ENCODE data around the gene CUL3.

CUL3 gene

DNA sequence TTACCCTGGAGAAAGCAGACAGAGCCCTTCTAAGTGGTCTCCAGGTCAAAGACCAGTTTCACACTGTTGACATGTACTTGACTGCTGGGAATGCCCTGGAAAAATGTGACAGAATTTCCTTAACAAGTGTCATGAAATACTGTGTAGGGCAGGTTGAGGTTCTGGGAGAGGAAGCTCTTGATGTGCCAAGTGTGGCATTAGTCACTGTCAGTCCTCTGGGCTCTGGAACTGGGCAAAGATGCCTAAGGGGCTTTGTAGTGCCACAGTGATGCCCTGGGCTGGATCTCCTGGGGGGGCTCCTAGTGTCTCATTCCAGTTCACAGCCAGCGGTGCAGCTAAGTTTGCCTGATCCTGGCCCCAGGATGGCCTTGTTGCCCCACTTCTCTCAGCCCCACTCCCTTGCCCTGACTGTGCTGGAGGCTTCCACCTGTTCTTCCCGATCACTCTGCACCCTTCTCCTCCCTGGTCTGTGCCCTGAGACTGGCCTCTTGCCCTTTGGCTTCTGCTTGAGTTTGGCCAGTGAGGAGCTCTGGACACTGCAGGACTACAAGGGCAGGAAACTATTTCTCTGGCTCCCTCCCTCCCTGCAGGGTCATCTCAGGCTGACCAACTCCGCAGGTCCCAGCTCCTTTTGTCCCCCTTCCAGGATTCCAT is 156.2 kb downstream of the CUL3 start:
- no peaks in the 10 kb centered on the region for H3K4me1 ChIP-seq (ENCODE audit: control insufficient read depth, insufficient read depth, low read length, unreplicated experiment)
- H3K27ac ChIP-seq (ENCODE audit: low read depth, low read length) = no peak overlapping the region
- H3K36me3 ChIP-seq (ENCODE audit: insufficient read depth, low read length) = no peaks in the 10 kb centered on the region
- H3K79me2 ChIP-seq (ENCODE audit: control insufficient read depth, insufficient read depth, low read length, unreplicated experiment) = no peaks in the 10 kb centered on the region
- H2AFZ ChIP-seq (ENCODE audit: low read length, unreplicated experiment) = no peak overlapping the region
- no peak overlapping the region for H3K4me3 ChIP-seq (ENCODE audit: low read depth, low read length)
- H3K27me3 ChIP-seq (ENCODE audit: insufficient read depth, low read length) = no peaks in the 10 kb centered on the region

GRCh38 chr2:224427471-224427870 is 157.7 kb downstream of the CUL3 start:
- no peaks in the 10 kb centered on the region for H3K4me1 ChIP-seq (ENCODE audit: control insufficient read depth, insufficient read depth, low read length, unreplicated experiment)
- no peaks in the 10 kb centered on the region for H3K79me2 ChIP-seq (ENCODE audit: control insufficient read depth, insufficient read depth, low read length, unreplicated experiment)
- H3K27me3 ChIP-seq (ENCODE audit: insufficient read depth, low read length) = peaks cover 3% of the 10 kb centered on the region; the same call in 1 of the 2 replicates
- H2AFZ ChIP-seq (ENCODE audit: low read length, unreplicated experiment) = no peak overlapping the region
- H3K4me3 ChIP-seq (ENCODE audit: low read depth, low read length) = no peak overlapping the region
- no peak overlapping the region for H3K27ac ChIP-seq (ENCODE audit: low read depth, low read length)
- H3K36me3 ChIP-seq (ENCODE audit: insufficient read depth, low read length) = no peaks in the 10 kb centered on the region

- Histone ChIP-seq H3K36me3 (ENCODE audit: insufficient read depth, low read length) (no peaks in the 10 kb centered on the region), H3K79me2 (ENCODE audit: control insufficient read depth, insufficient read depth, low read length, unreplicated experiment) (no peaks in the 10 kb centered on the region), H3K4me3 (ENCODE audit: low read depth, low read length) (no peak overlapping the region), H3K4me1 (ENCODE audit: control insufficient read depth, insufficient read depth, low read length, unreplicated experiment) (no peaks in the 10 kb centered on the region), H2AFZ (ENCODE audit: low read length, unreplicated experiment) (no peak overlapping the region), H3K27me3 (ENCODE audit: insufficient read depth, low read length) (peaks cover 3% of the 10 kb centered on the region; the same call in 1 of the 2 replicates), H3K27ac (ENCODE audit: low read depth, low read length) (no peak overlapping the region)
Measured at GRCh38 chr2:224426656-224427055, 158.5 kb downstream of the CUL3 start.

DNA sequence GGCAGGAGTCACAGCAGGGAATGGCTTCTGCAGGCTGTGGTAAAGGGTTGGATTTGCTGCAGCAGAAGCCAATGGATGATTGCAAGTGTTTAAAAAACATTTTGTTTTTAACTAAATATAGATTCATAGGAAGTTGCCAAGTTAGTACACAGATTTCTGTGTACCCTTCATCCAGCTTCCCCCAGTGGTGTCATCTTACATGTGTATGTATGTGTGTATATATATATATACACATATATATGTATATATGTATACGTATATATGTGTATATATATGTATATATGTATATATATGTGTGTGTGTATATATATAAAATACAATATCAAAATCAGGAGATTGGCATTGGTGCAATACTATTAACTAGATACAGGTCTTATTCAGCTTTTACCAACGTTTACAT is 164.1 kb downstream of the CUL3 start:
- H3K79me2 ChIP-seq (ENCODE audit: control insufficient read depth, insufficient read depth, low read length, unreplicated experiment) = no peaks in the 10 kb centered on the region
- H3K27ac ChIP-seq (ENCODE audit: low read depth, low read length) = no peak overlapping the region
- H3K4me3 ChIP-seq (ENCODE audit: low read depth, low read length) = no peak overlapping the region
- no peaks in the 10 kb centered on the region for H3K36me3 ChIP-seq (ENCODE audit: insufficient read depth, low read length)
- H3K27me3 ChIP-seq (ENCODE audit: insufficient read depth, low read length) = peaks cover 3% of the 10 kb centered on the region; the same call in 1 of the 2 replicates
- H2AFZ ChIP-seq (ENCODE audit: low read length, unreplicated experiment) = no peak overlapping the region
- H3K4me1 ChIP-seq (ENCODE audit: control insufficient read depth, insufficient read depth, low read length, unreplicated experiment) = no peaks in the 10 kb centered on the region
